GM19025 (cell line): Measurements from ENCODE around the gene HOXB3.
"Not testable (repeated sequence)": the region's sequence is repeated elsewhere in the genome, so short reads cannot be mapped to it uniquely, and the experiment has no call there.

ENCODE experiments used
- ATAC-seq: cut with Tn5 transposase; IDR thresholded peaks from one replicate; pipeline ENCODE4 v1.9.1; 2021; ENCODE audit warnings: mild to moderate bottlenecking, low read depth, moderate library complexity; ENCODE audit not compliant: unreplicated experiment

The HOXB3 gene

GRCh38 chr17:48548523-48549280, 41.3 kb downstream of the HOXB3 start:
- ATAC-seq, result no peak

DNA sequence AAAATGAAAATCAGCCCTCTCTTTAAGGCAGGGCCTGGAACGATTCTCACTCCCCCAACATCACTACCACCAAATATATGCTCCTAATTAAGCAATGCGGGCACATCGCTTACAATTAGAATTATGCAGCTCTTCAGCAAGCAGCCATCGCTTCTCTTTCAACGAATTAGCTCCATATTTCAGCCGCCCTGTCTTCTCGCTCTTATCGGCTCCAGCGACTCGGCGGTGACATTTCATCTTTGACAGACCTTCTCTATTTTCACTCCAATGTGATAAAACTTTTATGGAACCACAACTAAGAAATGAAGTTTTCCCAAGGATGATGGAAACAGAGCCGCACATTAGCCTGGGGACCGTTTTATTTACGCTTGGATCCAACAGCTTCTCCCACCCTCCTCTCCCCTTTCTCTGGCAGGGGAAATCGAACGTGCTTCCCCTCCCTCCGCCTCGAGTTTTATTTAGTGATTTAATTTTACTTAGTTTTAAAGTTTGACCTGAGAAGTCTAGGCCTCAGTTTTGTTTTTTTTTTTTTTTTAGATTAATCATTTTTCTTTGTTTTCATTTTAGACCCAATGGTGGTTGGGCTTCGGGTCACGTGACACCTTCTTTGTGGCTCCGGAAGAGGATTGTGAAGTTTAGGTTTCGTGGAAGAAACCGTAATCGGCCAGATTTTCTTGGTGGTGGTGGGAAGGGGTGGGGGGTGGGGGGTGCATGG, 42.1 kb downstream of the HOXB3 start:
- ATAC-seq, result no peak

DNA sequence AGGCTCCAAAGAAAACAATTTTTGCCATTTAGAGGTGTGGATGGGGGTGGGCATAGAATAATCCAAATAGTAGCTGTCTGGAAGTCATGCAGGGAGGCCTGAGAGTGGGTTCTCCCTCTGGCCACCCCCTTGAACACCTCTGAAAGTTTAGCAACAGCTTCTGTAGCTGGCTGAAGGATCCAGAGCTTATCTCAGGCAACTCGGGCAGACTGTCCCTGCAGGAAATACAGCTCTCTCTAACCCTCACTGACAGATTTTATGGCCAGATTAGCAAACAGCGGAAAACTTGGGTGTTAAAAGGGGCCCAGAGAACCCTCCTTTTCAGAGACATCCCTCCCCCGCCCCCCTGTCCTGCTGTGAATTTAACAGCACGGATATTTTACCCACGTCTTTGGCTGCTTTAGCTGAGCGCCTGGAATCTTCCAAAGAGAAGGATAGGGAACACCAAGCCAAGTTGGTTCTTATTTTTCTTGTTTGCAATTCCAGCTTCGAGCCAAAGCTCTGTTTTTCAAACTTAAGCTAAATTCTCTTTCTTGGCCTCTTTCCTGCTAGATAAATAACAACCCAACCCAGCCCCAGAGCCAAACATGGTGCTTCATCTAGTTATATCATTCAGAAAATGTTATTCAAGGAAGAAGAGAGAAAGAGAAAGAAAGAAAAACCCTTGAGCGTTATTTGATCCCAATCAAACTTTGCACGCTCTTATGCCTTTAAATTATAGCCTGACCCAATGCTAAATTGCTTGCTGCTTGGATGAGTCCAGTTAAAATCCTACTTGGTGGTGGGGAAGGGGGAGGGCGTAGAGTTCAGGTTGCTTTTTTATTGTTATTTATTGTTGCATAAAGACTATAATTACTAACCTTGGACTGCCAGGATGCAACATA, 42.9 kb downstream of the HOXB3 start:
- ATAC-seq, result no peak

DNA sequence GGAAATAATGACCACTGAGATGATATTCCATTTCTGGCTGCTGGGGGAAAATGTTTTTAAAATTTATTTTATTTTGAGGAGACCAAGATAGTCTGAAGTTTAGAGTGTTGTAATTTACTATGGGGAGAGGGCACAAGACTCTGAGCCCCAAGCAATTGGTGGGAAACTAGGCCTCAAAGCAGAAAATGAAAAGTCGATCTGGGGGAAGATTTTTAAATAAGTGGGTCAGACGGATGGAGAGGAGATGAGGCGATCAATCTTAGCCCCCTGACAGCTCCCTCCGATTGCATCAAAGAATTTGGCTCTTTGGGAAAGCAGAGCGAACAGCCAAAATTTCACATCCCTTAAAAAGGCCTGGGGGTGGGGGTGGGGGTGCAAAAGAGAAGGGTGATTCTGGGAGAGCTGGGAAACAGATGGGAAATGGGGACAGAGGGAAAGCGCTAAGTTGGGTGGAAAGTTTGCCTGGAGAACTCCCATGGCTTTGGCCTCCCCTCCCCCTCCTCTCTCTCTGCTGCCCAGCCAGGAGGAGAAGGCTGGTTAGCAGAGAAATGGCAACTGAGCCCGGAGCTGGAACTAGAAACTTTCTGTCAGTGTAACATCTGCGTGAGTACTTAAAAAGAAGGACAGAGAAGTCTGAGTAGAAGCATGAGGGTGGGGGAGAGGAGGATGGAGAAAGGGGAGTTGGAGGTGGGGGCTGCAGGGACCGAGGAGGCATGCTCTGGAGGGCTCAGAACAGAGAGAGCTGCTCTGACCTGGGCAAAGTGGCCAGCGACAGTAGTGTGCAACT, 43.7 kb downstream of the HOXB3 start:
- ATAC-seq, result no peak

DNA sequence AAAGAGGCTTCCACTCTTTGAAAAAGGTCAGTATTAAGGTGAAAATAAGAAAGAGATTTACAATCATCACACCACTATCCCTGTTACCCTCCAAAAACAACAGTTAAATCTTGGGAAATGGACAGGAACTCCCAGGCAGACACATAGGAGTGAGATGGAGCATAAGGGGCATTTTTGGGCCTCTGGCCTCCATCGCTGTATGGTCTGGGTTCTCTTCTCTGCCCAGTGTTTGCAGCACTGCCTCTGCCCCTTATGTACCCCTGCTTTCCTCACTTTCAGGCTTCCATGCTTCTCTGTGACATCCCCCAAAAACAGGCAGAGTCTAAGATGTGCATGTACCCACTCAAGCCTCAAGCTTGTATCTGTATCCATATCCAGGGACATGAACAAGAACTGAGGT, 44.5 kb downstream of the HOXB3 start:
- ATAC-seq, result no peak

- ATAC-seq, result no peak
These were observed 45.0 kb downstream of the HOXB3 start, which contains the start of gene HOXB2 for GRCh38 chr17:48545022-48545375. Gene HOXB2 (minus strand): TSS chr17:48545109. CDS start chr17:48544911, 198 bp downstream.

DNA sequence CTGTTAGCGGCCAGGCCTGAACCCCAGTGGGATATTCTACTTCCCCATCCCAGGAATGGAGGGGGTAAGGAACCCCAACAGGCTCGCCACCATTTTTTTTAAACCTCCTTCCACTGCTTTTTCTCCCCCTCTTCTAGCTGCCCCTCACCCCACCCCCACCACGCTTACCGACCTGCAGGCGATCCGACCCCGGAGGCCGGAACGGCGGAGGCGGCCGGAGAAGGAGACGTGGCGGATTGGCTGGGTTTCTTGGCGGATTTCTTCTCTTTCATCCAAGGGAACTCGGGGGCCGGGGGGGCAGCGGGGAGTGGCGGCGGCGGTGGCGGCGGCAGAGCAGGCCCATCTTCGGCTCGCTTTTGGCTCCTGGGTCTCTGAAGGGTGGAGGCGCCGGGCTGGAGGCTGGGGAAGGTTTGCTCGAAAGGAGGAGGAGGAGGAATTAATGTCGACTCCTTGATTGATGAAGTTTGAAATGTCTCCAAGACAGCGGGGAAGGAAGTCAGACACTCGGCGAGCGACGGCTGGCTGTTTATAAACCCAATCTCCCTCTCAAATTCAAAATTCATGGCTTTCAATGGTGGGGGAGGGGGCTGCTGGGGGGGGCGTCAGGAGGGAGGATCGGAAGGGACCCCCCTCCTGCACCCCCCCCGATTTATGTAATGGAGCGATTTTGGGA, 45.6 kb downstream of the HOXB3 start:
- no peak for ATAC-seq

DNA sequence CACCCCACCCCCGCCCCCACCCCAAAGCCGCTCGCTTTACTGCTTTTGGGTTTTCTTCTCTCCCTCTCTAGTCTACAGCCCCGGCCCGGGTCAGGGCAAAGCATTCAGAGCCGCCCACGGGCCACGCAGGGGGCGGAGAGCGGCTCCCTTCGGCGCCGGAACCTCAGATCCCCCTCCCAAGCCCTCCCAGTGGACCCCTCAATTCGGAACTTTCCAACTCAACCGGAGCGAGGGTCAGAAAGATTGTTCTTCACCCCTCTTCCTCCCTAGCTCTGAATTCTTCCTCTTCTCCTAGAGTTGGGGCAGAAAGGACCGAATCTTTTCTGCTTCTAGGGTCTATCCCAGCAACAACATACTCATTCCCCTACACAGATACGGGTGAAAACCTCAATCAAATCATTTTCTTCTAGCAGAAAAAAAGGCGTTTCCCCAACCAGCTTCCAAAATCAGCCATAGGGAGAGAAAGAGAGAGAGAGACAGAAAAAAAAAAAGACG, 46.1 kb downstream of the HOXB3 start:
- no peak for ATAC-seq

DNA sequence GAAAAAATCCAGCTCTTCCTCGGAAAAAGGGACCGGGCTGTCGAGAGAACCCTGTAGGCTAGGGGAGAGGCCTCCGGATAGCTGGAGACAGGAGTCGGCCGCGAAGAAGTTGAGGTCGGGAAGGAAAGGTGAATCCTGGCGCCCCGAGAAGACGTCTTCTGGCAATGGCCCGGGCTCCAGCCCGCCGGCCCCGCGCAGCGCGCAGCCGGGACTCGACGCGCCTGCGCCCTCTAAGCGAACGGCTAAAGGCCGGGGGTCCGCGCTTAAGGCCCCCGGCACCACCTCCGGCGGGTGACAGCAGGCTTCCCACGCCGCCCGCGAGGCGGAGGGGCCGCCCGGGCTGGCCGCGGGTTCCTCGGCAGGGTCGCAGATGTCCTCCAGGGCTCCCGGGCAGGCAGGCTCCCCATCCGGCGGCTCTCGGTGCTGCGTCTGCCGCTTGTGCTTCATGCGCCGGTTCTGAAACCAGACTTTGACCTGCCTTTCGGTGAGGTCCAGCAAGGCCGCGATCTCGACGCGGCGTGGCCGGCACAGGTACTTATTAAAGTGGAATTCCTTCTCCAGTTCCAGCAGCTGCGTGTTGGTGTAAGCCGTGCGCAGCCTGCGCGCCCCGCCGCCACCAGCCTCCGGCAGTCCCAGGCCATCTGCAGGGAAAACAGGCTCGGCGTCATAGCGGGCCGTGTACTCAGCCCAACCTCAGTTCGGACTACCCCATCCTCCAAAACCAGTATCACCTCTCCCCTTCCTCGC, 46.8 kb downstream of the HOXB3 start:
- ATAC-seq, result peak; percentile 62

- ATAC-seq, result no peak
These were observed 47.3 kb downstream of the HOXB3 start for GRCh38 chr17:48542698-48543106.

GRCh38 chr17:48542114-48542656, 47.9 kb downstream of the HOXB3 start:
- no peak for ATAC-seq

GRCh38 chr17:48541577-48542113, 48.4 kb downstream of the HOXB3 start:
- ATAC-seq, result no peak

DNA sequence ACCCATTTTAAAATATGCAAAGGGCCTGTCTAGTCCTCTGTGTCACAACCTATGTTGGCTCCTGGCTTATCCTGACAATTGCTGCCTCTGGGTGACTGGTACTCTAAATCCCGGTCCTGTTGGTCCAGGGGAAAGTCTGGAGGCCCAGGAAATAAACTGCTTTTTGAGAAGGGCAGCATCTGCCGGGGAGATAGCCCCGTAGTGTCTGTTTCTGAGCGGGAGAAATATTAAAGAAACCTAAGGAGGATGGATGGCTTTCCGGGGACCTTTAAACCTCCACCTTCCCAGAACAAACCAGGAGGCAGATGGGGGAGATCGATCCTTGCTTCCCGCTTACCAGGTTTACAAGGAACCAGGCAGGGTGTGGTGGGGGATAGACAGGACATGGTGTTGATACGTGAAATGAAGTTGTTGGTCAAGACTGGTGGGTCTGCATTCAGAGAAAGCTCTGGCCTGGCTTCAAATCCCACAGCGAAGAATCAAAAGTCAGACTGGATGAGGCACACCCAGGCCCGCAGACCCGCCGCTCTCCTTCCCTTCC, 48.9 kb downstream of the HOXB3 start:
- no peak for ATAC-seq

GRCh38 chr17:48540213-48540612, 49.8 kb downstream of the HOXB3 start:
- no peak for ATAC-seq

GRCh38 chr17:48539177-48539576, 50.9 kb downstream of the HOXB3 start:
- ATAC-seq, result no peak

DNA sequence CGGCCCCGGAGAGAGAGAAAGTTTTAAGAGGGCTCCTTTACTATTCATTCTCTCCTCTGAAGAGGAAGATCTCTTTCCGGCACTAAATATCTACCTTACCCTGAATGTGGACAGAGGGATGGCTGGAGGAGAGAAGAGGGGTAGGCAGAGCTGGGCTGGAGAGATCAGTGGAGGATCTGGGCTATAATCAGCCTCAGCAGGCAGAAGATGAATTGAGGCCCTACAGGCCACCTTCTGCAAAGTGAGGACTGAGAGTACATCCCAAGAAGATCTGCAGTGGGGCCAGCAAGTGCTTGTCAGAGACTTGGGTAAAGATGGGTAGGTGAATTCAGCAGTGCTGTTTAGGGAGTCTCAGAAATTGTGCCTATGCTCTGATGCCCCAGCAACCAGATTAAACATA, 52.7 kb downstream of the HOXB3 start:
- ATAC-seq, result no peak

GRCh38 chr17:48535793-48536559, 54.1 kb downstream of the HOXB3 start:
- ATAC-seq, result not testable (repeated sequence)
